HepG2 (cell line): Measurements from ENCODE around the gene TMEM191B. TPM values are rescaled to one million over a fixed set of nuclear protein-coding genes. Genes with fewer than 3 reads are reported as not detected.
"Not testable (repeated sequence)": the region's sequence is repeated elsewhere in the genome, so short reads cannot be mapped to it uniquely, and the experiment has no call there.

Experiments
- ATAC-seq: fragments of 200-7000 bp; cut with Tn5 transposase; 3 replicates; pipeline ENCODE4 v1.9.1; 2020; ENCODE audit warnings: mild to moderate bottlenecking, moderate library complexity
- Bru-seq: library from RNA; stranded (reverse); fragments of 400-500 nt; gene quantifications from one replicate; lab custom pipeline; 2021; lab: Mats Ljungman, UMichigan
- BruChase-seq, 2 experiments: library from RNA; stranded (reverse); fragments of 400-500 nt; gene quantifications; one replicate each; lab custom pipeline; 2021; lab: Mats Ljungman, UMichigan
- BruUV-seq: library from RNA; stranded (reverse); fragments of 400-500 nt; replicated peaks from 2 replicates; lab custom pipeline; 2021; lab: Mats Ljungman, UMichigan
- CTCF ChIA-PET: fragments of 300-600 bp; formaldehyde crosslinking; extraction: SDS; loops from one replicate; lab custom pipeline; 2021; ENCODE audit warnings: low total read pairs, inconsistent platforms, low intra/inter-chr PET ratio; lab: Yijun Ruan, JAX
- POLR2A ChIA-PET: fragments of 350-600 bp; sonication (Branson Sonifier 250); formaldehyde crosslinking; loops from one replicate; lab custom pipeline; 2020; ENCODE audit warnings: antibody characterized with exemption, inconsistent platforms; lab: Yijun Ruan, JAX
- DNase-seq: peaks from one replicate; pipeline ENCODE4 v3.0.0-alpha.2; 2015; ENCODE audit warnings: low spot score
- FAIRE-seq: peaks from 3 replicates; lab custom pipeline; 2011; peaks lifted over from hg19 to GRCh38; lab: Jason Lieb, UNC
- H2AFZ ChIP-seq: one replicate; pipeline ENCODE4 v1.6.1; 2011; ENCODE audit warnings: low read length, inconsistent platforms
- H3K27ac ChIP-seq: fragments of 300-600 bp; 3 replicates; pipeline ENCODE4 v1.8.0; 2011; ENCODE audit warnings: mixed run types, mild to moderate bottlenecking, mixed read lengths, low read length, inconsistent platforms; ENCODE audit not compliant: insufficient read depth; ENCODE audit errors: extremely low read length
- H3K27me3 ChIP-seq, 2 experiments: fragments of 200-600 bp in 1 of 2; 2 replicates in 1 of 2; 3 replicates in 1 of 2; pipeline versions ENCODE4 v1.6.0 to v1.8.0; 2011; ENCODE audit warnings: low read length in 2 of 2, mild to moderate bottlenecking in 2 of 2, moderate library complexity in 2 of 2, inconsistent platforms in 1 of 2; ENCODE audit not compliant: insufficient read depth in 2 of 2, control insufficient read depth in 1 of 2
- H3K36me3 ChIP-seq, 2 experiments: fragments of 200-600 bp in 1 of 2; replicated peaks in 1 of 2; 2 replicates in 1 of 2; 3 replicates in 1 of 2; pipeline versions ENCODE4 v1.5.1 to v1.8.0; 2011; ENCODE audit warnings: low read length in 2 of 2, inconsistent platforms in 1 of 2; ENCODE audit not compliant: insufficient read depth in 2 of 2, control insufficient read depth in 1 of 2
- H3K4me1 ChIP-seq: 2 replicates; pipeline ENCODE4 v1.5.1; 2012; ENCODE audit warnings: low read length, inconsistent platforms; ENCODE audit not compliant: insufficient read depth
- H3K4me2 ChIP-seq: 2 replicates; pipeline ENCODE4 v1.6.0; 2011; ENCODE audit warnings: low read depth, low read length, inconsistent platforms
- H3K4me3 ChIP-seq, 3 experiments: fragments of 200-600 bp in 1 of 3; sonication (generic), shearing (Covaris generic) in 1 of 3; replicated peaks in 1 of 3; 2 replicates each; pipeline ENCODE4 v1.5.1; 2011 to 2016; ENCODE audit warnings: low read length in 3 of 3, inconsistent platforms in 2 of 3, low read depth in 2 of 3, mild to moderate bottlenecking in 2 of 3, control low read depth in 1 of 3, mixed read lengths in 1 of 3; ENCODE audit not compliant: insufficient read depth in 1 of 3
- H3K79me2 ChIP-seq: one replicate; pipeline ENCODE4 v1.6.1; 2011; ENCODE audit warnings: low read length, inconsistent platforms; ENCODE audit not compliant: insufficient read depth
- H3K9ac ChIP-seq: 2 replicates; pipeline ENCODE4 v1.6.0; 2011; ENCODE audit warnings: mild to moderate bottlenecking, low read depth, low read length, inconsistent platforms; ENCODE audit not compliant: insufficient read depth
- H3K9me3 ChIP-seq: 2 replicates; pipeline ENCODE4 v1.5.1; 2012; ENCODE audit warnings: mild to moderate bottlenecking, low read length
- H4K20me1 ChIP-seq: 2 replicates; pipeline ENCODE4 v1.6.0; 2011; ENCODE audit warnings: inconsistent platforms, mild to moderate bottlenecking, low read length, moderate library complexity; ENCODE audit not compliant: insufficient read depth
- HDAC1 ChIP-seq: sonication (generic); formaldehyde crosslinking; IDR thresholded peaks from 2 replicates; pipeline ENCODE4 v1.5.1; 2020; ENCODE audit warnings: mild to moderate bottlenecking, missing genetic modification reagents
- HMGXB4 ChIP-seq, 2 experiments: sonication (generic) in 1 of 2; formaldehyde crosslinking in 1 of 2; IDR thresholded peaks; 2 replicates each; pipeline versions ENCODE4 v1.4.0 to v1.6.1; 2018 to 2020; ENCODE audit warnings: missing genetic modification reagents in 2 of 2, borderline replicate concordance in 1 of 2, low read depth in 1 of 2, mild to moderate bottlenecking in 1 of 2, missing biosample characterization in 1 of 2
- HNRNPLL ChIP-seq: fragments of 200-400 bp; formaldehyde crosslinking; IDR thresholded peaks from 2 replicates; pipeline ENCODE4 v1.6.1; 2017; ENCODE audit warnings: mild to moderate bottlenecking, low read depth, low read length; ENCODE audit not compliant: poor library complexity, severe bottlenecking
- KDM5B ChIP-seq: sonication (generic); formaldehyde crosslinking; IDR thresholded peaks from 2 replicates; pipeline ENCODE4 v1.4.0; 2020; ENCODE audit warnings: missing genetic modification reagents, mild to moderate bottlenecking, borderline replicate concordance
- UBTF ChIP-seq: sonication (generic); formaldehyde crosslinking; IDR thresholded peaks from 2 replicates; pipeline ENCODE4 v1.4.0; 2020; ENCODE audit warnings: mild to moderate bottlenecking, missing genetic modification reagents
- WGBS: methylation state at CpG from one replicate; pipeline ENCODE4 v1.1.6; 2017; ENCODE audit warnings: low lambda C conversion rate; 5-methylcytosine and 5-hydroxymethylcytosine counted together
- in situ Hi-C: cut with HindIII; loops from 2 replicates; pipeline ENCODE4 v1.10.0; 2017; ENCODE audit warnings: low pct_unique_long_range_greater_than_20kb; ENCODE audit not compliant: extremely low pct_ligation_motif_present
- intact Hi-C: fragments of 100-400 bp; cut with micrococcal nuclease; formaldehyde crosslinking; loops from one replicate; pipeline ENCODE4 v1.10.0; 2022; ENCODE audit not compliant: unreplicated experiment
- long read RNA-seq, 2 experiments: library from RNA in 1 of 2; library from polyadenylated mRNA in 1 of 2; stranded (forward) in 1 of 2; unstranded in 1 of 2; transcript quantifications; one replicate each; pipeline ENCODE4 v2.0.0, GENCODE V29; 2019 to 2022
- polyA minus RNA-seq, 3 experiments: library from RNA; depleted of rRNA, polyadenylated mRNA; stranded (reverse); fragments of >200 nt; gene quantifications; 2 replicates each; pipeline ENCODE4 v1.2.3, GENCODE V29; 2011; ENCODE audit warnings: low replicate concordance in 1 of 3
- polyA plus RNA-seq, 8 experiments: library from polyadenylated mRNA; depleted of rRNA in 3 of 8; stranded (reverse) in 7 of 8; unstranded in 1 of 8; fragments of >200 nt; fragmentation: Illumina TruSeq in 4 of 8; extraction: Trizol in 4 of 8; gene quantifications; 2 replicates each; pipeline versions ENCODE4 v1.2.1 to v1.2.3, GENCODE V29; 2011 to 2016; ENCODE audit warnings: low read depth in 4 of 8, missing spikeins in 1 of 8, mixed read lengths in 1 of 8; ENCODE audit not compliant: insufficient read depth in 1 of 8
- total RNA-seq, 5 experiments: library from RNA; depleted of rRNA; stranded (reverse); fragments of >200 nt; fragmentation: Illumina TruSeq; extraction: Trizol; gene quantifications; 2 replicates each; pipeline ENCODE4 v1.2.3, GENCODE V29; 2016; ENCODE audit warnings: low read depth in 1 of 5
- TF ChIP-seq, protein P1 (sequence below): sonication (generic); formaldehyde crosslinking; IDR thresholded peaks from 2 replicates; pipeline ENCODE4 v1.5.1; 2020; ENCODE audit warnings: mild to moderate bottlenecking, missing genetic modification reagents, moderate library complexity

TMEM191B gene
- 1.4 and 3.0 TPM in 2 replicates for total RNA-seq (2016; rRNA removed; fragmentation: Illumina TruSeq; extraction: Trizol)
- 3.5 TPM in 1 of 2 replicates, not detected in the other for total RNA-seq (2016; cell fraction: cytosol; rRNA removed; fragmentation: Illumina TruSeq; extraction: Trizol; ENCODE audit: low read depth)
- 2.7 and 3.0 TPM in 2 replicates for total RNA-seq (2016; cell fraction: insoluble cytoplasmic fraction; rRNA removed; fragmentation: Illumina TruSeq; extraction: Trizol)
- 1.4 and 2.3 TPM in 2 replicates for total RNA-seq (2016; cell fraction: membrane; rRNA removed; fragmentation: Illumina TruSeq; extraction: Trizol)
- total RNA-seq (2016; cell fraction: nucleus; rRNA removed; fragmentation: Illumina TruSeq; extraction: Trizol), result 1.4 and 2.0 TPM in 2 replicates
- polyA plus RNA-seq (2011; rRNA removed), result 5.6 and 7.3 TPM in 2 replicates
- polyA plus RNA-seq (2011; cell fraction: cytosol; rRNA removed), result 6.6 and 8.3 TPM in 2 replicates
- 70.1 and 73.5 TPM in 2 replicates for polyA plus RNA-seq (2011; cell fraction: nucleus; rRNA removed)
- 3.3 and 5.8 TPM in 2 replicates for polyA plus RNA-seq (2012)
- 2.3 and 2.4 TPM in 2 replicates for polyA plus RNA-seq (2016; cell fraction: cytosol; fragmentation: Illumina TruSeq; extraction: Trizol; ENCODE audit: low read depth)
- 2.1 and 3.1 TPM in 2 replicates for polyA plus RNA-seq (2016; cell fraction: insoluble cytoplasmic fraction; fragmentation: Illumina TruSeq; extraction: Trizol; ENCODE audit: low read depth)
- polyA plus RNA-seq (2016; cell fraction: membrane; fragmentation: Illumina TruSeq; extraction: Trizol; ENCODE audit: low read depth), result 0.71 and 3.2 TPM in 2 replicates
- polyA plus RNA-seq (2016; cell fraction: nucleus; fragmentation: Illumina TruSeq; extraction: Trizol; ENCODE audit: insufficient read depth, low read depth), result 8.1 and 9.2 TPM in 2 replicates
- 2.3 TPM in 1 of 2 replicates, not detected in the other for polyA minus RNA-seq (2011; rRNA and poly(A)+ RNA removed; ENCODE audit: low replicate concordance)
- 4.6 and 6.6 TPM in 2 replicates for polyA minus RNA-seq (2011; cell fraction: cytosol; rRNA and poly(A)+ RNA removed)
- polyA minus RNA-seq (2011; cell fraction: nucleus; rRNA and poly(A)+ RNA removed), result 1.9 and 2.0 TPM in 2 replicates
- Bru-seq, nascent RNA, result percentile 31 among the genes with signal in this experiment
- BruChase-seq, experiment 1, labeled RNA remaining after a 6-hour chase, result percentile 35 among the genes with signal in this experiment
- BruChase-seq, experiment 2, labeled RNA remaining after a 2-hour chase, result percentile 28 among the genes with signal in this experiment
- long read RNA-seq, experiment 1, partial matches to known transcripts, result 4 of 5 reads
- long read RNA-seq, experiment 1, other reads (novel, unspliced or antisense), result 1 of 5 reads
- long read RNA-seq, experiment 2, partial matches to known transcripts, result 2 of 4 reads
- long read RNA-seq, experiment 2, other reads (novel, unspliced or antisense), result 1 of 4 reads

GRCh38 chr22:18527752-18528596 lies at the start of gene TMEM191B:
Gene TMEM191B (plus strand): TSS chr22:18527802. CDS start chr22:18527981, 179 bp downstream.
- H4K20me1 ChIP-seq, DNase-seq, H3K4me1 ChIP-seq, H3K9ac ChIP-seq, BruUV-seq, H3K27ac ChIP-seq, H3K9me3 ChIP-seq, FAIRE-seq, in situ Hi-C loops, H3K36me3 ChIP-seq, H2AFZ ChIP-seq, H3K79me2 ChIP-seq, intact Hi-C loops, H3K27me3 ChIP-seq, CTCF ChIA-PET, POLR2A ChIA-PET: not testable (repeated sequence)
- H3K4me2 ChIP-seq, result peak within 1 kb of the TSS; percentile 32; the same call in 1 of the 2 replicates
- H3K4me3 ChIP-seq, result peak within 1 kb of the TSS in 2 of 3 experiments; percentile 42 to 46; a peak in 3 of 6 replicates
- 0% methylated on average over 2 of the region's 65 CpGs for WGBS
- peak; percentile 58 for ATAC-seq
- TF ChIP-seq UBTF (CRISPR knock-in tag), result peak; percentile 44; the same call in 1 of the 2 replicates
- TF ChIP-seq HMGXB4 (CRISPR knock-in tag; IDR thresholded peaks at IDR 0.05; ENCODE audit: borderline replicate concordance in 1 of 2, low read depth in 1 of 2), result 0 out of 4 replicates have a peak, but pooled peaks of 1 of the 2 experiments have one; percentile 19
- TF ChIP-seq, protein P1, sequence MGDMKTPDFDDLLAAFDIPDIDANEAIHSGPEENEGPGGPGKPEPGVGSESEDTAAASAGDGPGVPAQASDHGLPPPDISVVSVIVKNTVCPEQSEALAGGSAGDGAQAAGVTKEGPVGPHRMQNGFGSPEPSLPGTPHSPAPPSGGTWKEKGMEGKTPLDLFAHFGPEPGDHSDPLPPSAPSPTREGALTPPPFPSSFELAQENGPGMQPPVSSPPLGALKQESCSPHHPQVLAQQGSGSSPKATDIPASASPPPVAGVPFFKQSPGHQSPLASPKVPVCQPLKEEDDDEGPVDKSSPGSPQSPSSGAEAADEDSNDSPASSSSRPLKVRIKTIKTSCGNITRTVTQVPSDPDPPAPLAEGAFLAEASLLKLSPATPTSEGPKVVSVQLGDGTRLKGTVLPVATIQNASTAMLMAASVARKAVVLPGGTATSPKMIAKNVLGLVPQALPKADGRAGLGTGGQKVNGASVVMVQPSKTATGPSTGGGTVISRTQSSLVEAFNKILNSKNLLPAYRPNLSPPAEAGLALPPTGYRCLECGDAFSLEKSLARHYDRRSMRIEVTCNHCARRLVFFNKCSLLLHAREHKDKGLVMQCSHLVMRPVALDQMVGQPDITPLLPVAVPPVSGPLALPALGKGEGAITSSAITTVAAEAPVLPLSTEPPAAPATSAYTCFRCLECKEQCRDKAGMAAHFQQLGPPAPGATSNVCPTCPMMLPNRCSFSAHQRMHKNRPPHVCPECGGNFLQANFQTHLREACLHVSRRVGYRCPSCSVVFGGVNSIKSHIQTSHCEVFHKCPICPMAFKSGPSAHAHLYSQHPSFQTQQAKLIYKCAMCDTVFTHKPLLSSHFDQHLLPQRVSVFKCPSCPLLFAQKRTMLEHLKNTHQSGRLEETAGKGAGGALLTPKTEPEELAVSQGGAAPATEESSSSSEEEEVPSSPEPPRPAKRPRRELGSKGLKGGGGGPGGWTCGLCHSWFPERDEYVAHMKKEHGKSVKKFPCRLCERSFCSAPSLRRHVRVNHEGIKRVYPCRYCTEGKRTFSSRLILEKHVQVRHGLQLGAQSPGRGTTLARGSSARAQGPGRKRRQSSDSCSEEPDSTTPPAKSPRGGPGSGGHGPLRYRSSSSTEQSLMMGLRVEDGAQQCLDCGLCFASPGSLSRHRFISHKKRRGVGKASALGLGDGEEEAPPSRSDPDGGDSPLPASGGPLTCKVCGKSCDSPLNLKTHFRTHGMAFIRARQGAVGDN (CRISPR knock-in tag), result peak; percentile 58
- 0 out of 2 replicates have a peak, but pooled peaks have one; percentile 30 for TF ChIP-seq KDM5B (CRISPR knock-in tag)
- peak; percentile 27 for TF ChIP-seq HNRNPLL
- TF ChIP-seq HDAC1 (CRISPR knock-in tag), result 0 out of 2 replicates have a peak, but pooled peaks have one; percentile 8
